NCI-H2227 (cell line): ENCODE measurements around the gene SHB.
A peak's percentile ranks its signal among the peaks of the same experiment; 100 is the strongest.

Experiments used
- DNase-seq: peaks from one replicate; lab custom pipeline; 2025; ENCODE audit not compliant: unreplicated experiment; lab: John Stamatoyannopoulos, UW

The SHB gene

GRCh38 chr9:37994639-37995347 lies 74.2 kb downstream of the SHB start:
- peak; percentile 64 for DNase-seq

GRCh38 chr9:37992924-37993349 lies 76.1 kb downstream of the SHB start:
- no peak for DNase-seq

DNA sequence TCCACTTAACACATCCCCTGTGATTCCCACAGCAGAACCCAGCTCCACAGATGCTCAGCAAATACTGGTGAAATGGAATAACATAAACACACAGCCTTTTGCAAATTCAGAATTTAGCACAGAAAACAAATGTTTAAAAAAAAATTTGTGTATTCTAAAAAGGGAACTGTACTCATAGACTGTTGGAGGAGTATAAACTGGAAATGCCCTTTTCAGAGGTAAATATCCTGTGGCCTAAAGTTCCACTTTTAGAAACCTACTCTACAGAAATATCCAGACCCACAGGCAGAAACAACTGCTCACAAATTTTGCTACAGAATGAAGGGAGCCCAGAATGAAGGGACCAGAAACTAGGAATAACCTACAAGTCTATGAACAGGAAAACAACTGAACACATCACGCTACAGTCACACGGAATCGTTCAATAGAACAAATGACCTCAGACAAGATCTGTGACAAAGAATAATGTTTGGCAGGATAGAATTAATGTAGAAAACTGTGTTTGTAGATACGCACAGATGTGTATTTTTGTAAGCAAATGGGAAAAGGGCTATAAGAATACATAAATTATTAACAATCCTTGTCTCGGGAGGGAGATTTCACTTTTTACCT lies 78.5 kb downstream of the SHB start:
- no peak for DNase-seq

DNA sequence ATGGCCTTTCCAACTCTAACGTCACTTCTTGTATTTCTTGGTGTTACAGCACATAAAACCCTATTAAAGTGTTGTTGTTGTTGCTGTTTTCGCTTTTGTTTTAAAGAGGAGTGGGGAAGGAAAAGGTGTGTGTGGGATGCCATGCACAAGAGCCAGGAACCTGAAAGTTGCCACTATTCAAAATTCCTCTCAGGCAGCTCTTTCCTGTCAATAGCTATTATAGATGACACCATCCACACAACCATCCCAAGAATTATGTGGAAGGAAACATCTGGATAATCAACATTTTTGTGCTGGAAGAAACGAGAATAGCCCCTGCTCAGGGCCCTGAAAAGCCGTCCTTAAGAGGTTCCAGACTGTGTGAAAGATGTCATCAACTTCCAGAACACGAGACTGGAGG lies 79.3 kb downstream of the SHB start:
- DNase-seq = no peak

DNA sequence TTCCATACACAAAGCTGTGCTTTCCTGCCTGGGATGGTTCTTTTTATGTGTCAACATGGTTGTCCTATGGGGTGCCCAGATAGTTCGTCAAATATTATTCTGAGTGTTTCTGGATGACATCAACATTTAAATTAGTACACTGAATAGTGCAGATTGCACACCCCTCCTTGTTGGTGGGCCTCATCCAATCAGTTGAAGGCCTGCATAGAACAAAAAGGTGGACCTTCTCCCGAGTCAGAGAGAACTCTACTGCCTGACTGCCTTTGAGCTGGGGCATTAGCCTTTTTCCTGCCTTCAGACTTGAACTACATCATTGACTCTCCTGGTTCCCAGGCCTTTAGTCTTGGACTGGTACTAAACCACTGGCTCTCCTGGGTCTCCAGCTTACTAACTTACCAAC lies 80.4 kb downstream of the SHB start:
- no peak for DNase-seq

GRCh38 chr9:37988041-37988440 lies 81.0 kb downstream of the SHB start:
- DNase-seq = no peak

DNA sequence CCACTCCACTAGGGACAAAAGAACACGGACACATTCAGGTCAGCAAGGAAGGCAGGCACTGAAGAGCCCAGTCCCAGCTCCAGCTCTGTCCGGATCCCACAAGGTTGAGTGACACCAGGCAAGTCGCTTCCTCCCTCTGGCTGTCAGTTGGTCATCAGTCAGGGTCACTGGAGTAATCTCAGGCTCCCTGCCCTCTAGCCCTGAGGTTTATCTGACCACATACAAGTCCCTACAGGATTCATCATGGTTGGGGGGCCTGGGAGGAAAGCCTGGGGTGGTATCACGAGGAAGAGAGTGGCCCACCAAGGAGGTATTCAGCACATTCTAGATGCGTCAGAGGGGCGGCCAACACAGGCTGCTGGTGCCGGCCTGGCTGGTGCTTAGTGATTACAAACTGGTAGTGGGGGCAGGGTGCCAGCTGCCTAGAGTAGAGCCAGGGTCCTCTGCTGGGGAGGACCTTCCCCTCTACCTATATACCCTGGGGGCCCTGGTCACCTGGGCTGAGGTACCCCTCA lies 81.5 kb downstream of the SHB start:
- DNase-seq = no peak

DNA sequence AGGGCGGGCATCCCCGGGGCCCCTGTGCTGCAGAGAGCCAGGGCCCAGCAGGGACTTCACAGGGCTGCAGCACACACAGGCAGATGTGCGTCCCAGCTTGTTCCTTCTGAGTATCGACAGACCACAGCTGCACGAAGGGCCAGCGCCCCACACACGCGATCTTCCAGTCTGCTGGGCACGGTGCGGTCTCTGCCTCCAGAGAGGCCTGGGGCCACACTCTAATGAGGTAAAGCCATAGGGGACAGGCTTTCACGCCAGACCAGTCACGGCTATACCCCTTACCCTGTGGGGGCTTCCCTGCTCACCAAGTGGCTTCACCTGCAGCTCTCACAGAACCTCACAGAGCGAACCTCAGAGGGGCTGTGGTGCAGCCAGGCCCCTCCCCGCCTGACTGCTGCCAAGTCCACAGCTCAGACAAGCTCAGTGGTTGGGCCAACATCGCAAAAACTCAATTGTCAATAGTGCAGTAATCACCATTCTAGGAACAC lies 82.2 kb downstream of the SHB start:
- DNase-seq = no peak

DNA sequence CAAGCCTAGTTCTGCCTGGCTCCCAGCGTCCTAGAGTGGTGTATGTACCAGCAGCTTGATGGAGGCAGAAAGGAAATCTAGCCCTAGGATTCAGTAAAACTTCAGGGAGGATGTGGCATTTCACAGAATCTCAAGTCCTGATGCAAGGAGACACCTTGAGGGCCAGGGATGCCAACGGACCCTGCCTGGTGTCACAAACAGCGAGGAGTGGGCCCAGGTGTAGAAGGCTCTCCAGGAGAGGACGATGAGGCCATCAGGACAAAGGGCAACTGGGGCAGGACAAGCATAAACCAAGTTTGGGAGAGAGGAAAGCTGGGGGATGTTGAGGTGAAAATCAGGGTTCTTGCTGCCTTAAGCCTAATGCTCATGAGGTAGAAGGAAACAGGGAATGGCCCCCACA lies 83.0 kb downstream of the SHB start:
- no peak for DNase-seq

- no peak for DNase-seq
Measured at GRCh38 chr9:37984672-37985611, 84.1 kb downstream of the SHB start.

GRCh38 chr9:37984278-37984671 lies 84.8 kb downstream of the SHB start:
- no peak for DNase-seq

DNA sequence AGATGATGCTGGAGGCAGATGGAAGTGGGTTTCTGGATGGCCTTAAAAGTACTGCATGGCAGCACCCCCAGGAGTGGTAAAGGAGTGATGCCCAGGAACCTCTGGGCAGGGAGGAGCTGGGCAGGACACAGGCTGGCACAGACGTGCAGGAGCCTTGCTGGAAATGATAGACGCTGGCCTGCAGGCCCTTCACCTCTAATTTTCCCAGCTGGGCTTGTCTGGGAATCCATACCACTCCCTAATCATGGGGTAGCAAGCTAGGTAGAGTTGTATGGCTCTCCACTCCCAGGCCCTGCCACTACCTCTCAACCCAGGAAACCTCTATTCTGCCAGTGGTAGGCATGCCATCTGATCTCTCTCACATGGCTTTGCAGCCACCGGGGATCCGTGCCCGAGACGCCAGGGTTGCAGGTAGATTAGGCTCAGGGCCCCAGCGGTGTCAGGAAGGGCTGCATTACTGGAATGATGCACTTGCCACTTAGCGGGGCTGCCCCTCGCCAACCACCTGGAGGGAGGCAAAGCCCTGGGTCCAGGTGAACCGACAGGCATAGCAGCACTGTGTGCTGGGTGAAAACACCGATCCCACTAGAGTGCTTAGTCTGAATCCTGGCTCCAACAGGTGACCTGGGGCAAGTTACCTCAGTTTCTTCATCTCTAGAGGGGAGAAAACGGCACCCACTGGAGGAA lies 85.5 kb downstream of the SHB start:
- no peak for DNase-seq

GRCh38 chr9:37979844-37980243 lies 89.2 kb downstream of the SHB start:
- no peak for DNase-seq

GRCh38 chr9:37978983-37979382 lies 90.0 kb downstream of the SHB start:
- no peak for DNase-seq

GRCh38 chr9:37978481-37978864 lies 90.6 kb downstream of the SHB start:
- no peak for DNase-seq

DNA sequence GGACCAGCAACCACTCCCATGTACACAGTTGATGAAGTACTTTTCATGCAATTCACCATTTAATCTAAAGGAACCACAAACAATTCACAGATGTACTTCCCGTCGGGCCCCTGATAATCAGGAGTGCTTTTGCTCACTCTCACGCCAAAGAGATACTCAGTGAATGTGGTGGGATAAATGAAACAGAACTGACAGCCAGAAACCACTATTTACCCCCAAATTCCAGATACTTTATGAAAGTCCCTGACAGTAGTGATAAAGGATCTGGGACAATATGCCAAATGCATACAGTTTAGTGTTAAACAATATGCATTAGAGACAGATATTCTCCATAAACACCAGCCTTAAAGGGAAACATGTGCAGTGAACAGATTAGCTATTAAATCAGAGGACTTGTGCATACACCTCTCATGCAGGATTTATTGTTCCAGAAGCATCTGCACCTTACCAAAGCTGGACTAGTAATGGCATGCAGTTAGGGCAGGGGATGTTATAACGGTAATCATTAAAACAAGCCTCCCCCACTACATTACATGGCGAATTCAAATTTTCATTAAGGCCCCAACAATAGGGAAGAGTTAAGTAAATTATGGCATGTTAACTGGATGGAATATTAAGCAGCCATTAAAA lies 91.1 kb downstream of the SHB start:
- no peak for DNase-seq

GRCh38 chr9:37976714-37977477 lies 92.1 kb downstream of the SHB start:
- no peak for DNase-seq

DNA sequence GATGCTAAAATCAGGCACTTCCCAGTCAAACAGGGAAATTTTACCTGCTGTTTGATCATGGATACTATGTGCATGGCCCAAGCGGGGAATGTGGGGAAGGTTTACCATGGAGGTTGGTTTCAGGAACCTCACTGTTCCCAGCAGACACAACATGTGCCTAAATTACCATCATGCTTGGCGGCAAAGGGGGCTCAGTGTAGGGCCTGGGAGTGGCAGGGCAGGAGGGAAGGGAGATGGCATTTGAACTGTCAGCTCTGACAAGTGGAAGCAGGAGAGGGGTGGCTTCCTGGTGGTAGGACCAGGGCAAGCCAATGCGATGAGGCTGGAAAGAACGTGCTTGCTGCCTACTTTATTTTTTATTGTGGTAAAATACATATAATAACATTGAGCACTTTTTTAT lies 93.4 kb downstream of the SHB start:
- no peak for DNase-seq

DNA sequence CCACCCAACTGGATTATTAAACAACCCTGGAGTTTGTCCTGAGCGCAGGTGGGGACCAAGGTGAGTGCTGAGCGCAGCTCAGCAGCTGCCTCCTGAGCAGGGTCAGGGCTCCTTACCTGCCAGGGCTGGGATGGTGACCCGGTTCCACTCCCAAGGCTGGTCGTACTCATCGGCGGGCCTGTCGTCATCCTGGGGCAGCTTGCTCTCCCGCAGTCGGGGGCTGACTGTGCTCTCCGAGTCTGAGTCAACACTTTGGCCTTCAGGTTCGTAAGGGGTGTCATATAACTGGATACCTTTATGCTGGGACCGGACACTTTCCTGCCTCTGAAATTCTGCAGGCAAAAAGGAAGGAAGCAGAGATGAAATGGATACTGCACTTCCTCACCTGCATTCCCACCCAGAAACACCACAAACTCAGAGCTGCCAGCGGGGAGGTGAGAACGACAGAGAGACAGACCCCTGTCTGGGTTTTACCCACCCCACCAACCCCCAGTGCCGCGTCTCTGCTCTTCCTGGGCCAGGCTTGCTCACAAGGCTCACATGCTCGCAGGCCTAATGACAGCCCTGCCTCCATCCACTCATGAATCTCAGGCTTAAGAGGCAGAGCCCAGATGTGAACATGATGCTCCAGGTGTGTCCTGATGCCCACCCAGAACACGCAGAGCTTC lies 94.4 kb downstream of the SHB start:
- DNase-seq = no peak
